GM18867 (cell line): ENCODE measurements around the gene TINAGL1.

Experiments
- ATAC-seq: cut with Tn5 transposase; IDR thresholded peaks from one replicate; pipeline ENCODE4 v1.9.1; 2021; ENCODE audit warnings: mild to moderate bottlenecking, moderate library complexity; ENCODE audit not compliant: unreplicated experiment

TINAGL1 gene

DNA sequence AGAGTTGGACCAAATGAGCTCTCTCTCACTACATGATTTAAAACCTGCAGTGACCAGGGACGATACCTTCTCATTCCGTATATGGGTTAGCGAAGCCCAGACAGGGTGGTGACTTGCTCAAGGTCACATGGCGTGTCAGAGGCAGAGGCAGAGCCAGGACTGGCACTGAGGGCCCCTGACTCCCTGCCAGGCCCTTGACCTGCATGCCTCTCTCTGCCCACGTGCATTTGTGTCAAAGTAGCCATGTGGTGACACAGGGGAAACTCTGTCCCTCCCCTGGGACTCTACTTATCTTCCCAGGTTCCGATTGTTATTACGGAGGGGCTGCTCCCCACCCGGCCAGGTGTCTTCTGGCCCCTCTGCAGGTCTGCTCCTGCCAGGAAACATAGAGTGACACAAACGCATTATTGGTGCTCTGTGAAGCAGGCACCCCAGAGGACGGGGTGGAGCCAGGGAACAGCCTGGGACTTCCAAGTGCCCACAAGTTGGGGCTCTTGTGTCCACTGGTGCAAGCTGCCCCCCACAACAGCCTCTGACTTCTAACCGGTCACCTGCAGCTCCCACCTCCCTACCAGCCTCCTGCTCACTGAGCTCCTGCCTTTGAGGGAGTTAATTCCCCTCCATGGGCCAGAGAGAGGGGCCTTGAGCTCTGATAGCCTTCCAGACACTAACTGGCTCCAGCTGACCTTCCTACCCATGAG, 7.3 kb upstream of the TINAGL1 start:
- ATAC-seq, result no peak

- ATAC-seq, result no peak
These were observed 6.6 kb upstream of the TINAGL1 start for GRCh38 chr1:31569596-31570173.

- no peak for ATAC-seq
These were observed 6.1 kb upstream of the TINAGL1 start for GRCh38 chr1:31570228-31570627.

DNA sequence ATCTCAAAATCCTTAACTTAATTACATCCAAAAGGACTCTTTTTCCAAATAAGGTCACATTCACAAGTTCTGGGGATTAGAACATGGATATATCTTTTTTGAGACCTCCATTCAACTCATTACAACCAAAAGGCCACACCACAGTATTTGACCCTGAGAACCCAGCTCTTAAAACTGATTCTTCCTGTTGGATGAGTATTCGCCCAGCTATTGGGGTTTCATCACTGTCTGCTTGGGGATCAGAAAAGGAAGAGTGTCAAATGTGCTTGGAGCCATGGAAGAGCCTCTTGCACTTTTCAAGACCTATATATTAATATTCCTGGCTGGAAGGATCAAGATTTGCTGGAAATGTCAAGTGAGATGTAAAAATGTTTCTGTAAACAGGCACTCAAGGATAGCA, 5.4 kb upstream of the TINAGL1 start:
- ATAC-seq, result no peak

DNA sequence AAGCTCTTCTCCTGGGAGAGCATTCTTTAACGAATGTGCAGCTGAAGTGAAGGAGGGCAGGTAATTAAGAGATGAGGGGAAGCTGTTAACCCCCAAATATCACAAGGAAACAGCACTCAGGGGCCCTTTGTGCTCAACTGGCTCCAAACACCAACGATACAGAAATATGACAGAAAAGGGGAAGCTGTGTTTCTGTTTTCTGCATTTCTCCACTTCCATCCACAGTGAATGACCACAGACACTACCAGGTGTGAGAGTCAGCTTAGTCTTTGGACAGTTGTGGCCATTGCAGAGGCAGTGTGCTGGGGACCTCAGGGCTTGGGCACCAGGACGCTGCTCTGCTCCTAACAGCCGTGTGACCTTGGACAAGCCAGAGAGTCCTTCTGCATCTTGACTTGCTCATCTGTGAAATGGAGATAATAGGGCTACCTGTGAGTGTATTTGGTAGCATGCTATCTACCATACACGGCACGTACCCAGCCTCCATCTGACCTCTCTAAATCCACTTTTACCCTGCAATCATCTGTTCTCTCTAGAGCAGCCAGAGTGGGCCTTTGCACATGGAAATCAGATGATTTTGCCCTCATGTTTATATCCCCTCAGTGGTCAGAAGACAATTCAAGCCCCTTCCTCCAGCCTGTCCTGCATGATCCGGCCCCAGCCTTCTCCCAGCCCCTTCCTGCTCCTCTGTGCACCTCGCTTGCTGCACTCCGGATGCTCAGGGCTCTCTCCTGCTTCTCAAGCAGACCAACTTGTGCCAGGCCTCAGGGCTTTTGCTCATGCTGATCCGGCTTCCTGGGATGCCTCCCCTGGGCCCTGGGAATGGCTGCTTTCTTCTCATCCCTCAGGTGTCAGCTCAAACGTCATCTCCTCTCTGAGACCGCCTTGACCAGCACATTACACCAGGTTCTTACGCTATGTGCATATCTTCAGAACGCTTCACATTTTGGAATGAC, 4.7 kb upstream of the TINAGL1 start:
- no peak for ATAC-seq

DNA sequence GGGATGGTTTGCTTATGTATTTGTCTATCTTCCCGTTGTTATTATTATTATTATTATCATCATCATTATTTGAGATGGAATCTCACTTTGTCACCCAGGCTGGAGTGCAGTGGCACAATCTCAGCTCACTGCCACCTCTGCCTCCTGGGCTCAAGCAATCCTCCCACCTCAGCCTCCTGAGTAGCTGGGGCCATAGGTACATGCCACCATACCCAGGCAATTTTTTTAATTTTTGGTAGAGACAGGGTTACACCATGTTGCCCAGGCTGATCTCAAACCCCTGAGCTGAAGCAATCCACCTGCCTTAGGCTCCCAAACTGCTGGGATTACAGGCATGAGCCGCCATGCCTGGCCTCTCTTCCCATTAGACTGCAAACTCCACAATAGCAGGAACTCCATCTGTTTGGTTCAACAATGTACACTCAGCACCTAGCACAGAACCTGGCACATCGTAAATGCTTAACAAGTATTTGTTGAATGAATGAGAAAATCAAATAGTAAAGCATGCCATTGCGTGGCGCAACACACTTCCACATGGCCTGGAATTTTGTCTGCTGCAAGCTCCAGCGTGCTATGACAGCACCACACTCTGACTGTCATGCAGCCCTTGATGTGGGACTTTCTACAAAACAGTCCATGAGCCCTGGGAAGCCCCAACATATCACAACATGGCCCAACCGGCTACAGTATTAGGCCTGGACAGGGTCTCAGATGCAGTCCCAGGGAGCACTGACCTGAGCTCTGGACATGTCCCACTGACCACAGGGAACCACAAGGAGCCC, 3.8 kb upstream of the TINAGL1 start:
- no peak for ATAC-seq

DNA sequence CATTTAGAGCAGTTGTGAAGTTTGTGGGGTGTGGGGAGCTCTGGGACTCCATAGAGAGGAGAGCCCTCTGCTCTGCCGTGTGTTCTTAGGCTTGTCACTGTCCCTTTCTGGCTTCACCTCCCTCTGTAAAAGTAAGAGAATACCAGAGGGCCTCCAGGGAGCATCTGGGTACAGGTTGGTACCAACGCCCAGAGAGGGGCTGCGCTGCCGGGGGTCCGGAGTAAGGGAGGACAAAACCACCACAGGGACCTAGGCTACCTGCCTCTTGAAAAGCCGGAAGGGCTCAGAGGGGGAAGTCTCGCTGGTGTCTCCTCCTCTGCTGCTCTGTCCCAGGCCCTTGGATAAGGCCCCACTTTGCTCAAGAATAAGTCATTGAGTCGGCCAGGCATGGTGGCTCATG, 3.1 kb upstream of the TINAGL1 start:
- no peak for ATAC-seq

GRCh38 chr1:31574749-31575368, 1.5 kb upstream of the TINAGL1 start:
- no peak for ATAC-seq

- no peak for ATAC-seq
These were observed 760 bp upstream of the TINAGL1 start for GRCh38 chr1:31575369-31576140.

DNA sequence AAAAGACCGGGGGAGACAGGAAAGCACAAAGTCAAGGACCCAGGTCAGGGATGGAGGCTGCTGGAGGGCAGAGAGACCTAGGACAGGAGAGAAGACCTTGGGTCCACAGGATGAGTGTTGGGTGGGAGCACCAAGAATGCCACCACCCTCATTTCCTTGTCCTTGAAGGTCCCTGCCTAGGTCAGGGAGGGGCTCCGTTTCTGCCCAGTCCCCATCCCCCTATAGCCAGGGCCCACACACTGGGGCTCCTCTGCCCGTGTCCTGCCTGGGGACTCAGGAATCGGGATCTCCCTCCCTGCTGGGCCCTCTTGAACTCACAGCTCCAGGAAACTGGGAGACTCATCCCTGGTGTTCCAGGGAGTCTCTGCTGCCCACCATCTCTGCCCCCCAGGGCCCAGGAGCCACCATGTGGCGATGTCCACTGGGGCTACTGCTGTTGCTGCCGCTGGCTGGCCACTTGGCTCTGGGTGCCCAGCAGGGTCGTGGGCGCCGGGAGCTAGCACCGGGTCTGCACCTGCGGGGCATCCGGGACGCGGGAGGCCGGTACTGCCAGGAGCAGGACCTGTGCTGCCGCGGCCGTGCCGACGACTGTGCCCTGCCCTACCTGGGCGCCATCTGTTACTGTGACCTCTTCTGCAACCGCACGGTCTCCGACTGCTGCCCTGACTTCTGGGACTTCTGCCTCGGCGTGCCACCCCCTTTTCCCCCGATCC, 584 bp downstream of the TINAGL1 start:
- ATAC-seq, result no peak

GRCh38 chr1:31577515-31578192, 1.3 kb downstream of the TINAGL1 start:
- no peak for ATAC-seq

GRCh38 chr1:31579374-31579773, 3.1 kb downstream of the TINAGL1 start:
- no peak for ATAC-seq

- no peak for ATAC-seq
These were observed 4.2 kb downstream of the TINAGL1 start for GRCh38 chr1:31580513-31580870.

- no peak for ATAC-seq
These were observed 4.7 kb downstream of the TINAGL1 start for GRCh38 chr1:31580891-31581603.

- ATAC-seq, result no peak
These were observed 5.8 kb downstream of the TINAGL1 start for GRCh38 chr1:31581821-31582810.

DNA sequence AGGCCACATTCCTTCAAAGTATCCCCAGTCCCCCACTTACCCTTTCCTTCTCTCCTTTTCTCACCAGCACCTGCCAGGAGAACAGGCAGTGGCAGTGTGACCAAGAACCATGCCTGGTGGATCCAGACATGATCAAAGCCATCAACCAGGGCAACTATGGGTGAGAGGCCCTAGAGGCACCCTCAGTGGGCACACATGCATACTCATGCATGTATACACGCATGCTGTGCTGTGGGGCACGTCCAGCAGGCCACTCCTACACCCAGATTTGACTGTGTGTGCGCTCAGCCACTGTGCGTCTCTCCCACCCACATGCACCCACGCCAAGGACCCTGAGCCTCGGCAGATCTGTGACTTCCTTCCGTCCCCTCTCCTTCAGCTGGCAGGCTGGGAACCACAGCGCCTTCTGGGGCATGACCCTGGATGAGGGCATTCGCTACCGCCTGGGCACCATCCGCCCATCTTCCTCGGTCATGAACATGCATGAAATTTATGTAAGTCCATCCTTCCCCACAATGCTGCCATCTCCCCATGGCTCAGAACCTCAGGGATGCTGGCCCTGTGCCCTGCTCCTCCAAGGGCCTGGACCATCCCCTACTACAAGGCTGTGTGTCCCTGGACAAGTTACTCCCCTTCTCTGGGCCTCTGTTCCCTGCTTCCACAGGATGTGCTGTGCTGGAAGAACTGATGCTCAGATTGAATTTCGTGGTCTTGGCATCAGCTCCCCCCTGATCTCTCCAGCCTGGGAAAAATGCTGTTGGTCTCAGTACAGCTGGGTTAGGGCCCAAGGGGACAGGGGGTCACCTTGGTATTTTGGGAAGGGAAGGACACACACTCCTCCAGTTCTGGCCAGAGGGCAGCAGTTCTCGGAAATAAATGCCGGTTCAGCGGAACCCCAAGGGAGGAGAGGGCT, 7.0 kb downstream of the TINAGL1 start:
- ATAC-seq, result no peak
